HG03025 (cell line): ENCODE data around the gene TTC39C.
"Not testable (repeated sequence)": the region's sequence is repeated elsewhere in the genome, so short reads cannot be mapped to it uniquely, and the experiment has no call there.

Experiments
- ATAC-seq: cut with Tn5 transposase; IDR thresholded peaks from one replicate; pipeline ENCODE4 v1.9.1; 2021; ENCODE audit warnings: mild to moderate bottlenecking, moderate library complexity; ENCODE audit not compliant: unreplicated experiment, low FRiP score

Gene TTC39C

DNA sequence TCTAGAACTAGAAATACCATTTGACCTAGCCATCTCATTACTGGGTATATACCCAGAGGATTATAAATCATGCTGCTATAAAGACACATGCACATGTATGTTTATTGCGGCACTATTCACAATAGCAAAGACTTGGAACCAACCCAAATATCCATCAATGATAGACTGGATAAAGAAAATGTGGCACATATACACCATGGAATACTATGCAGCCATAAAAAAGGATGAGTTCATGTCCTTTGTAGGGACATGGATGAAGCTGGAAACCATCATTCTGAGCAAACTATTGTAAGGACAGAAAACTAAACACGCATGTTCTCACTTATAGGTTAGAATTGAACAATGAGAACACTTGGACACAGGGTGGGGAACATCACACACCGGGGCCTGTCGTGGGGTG, 60.2 kb downstream of the TTC39C start:
- ATAC-seq = not testable (repeated sequence)

GRCh38 chr18:24075767-24076597, 61.4 kb downstream of the TTC39C start:
- ATAC-seq = peak; percentile 64

GRCh38 chr18:24076950-24077349, 62.4 kb downstream of the TTC39C start:
- no peak for ATAC-seq

GRCh38 chr18:24078391-24078790, 63.8 kb downstream of the TTC39C start:
- ATAC-seq = no peak

- no peak for ATAC-seq
These were observed 66.3 kb downstream of the TTC39C start for GRCh38 chr18:24080861-24081260.

GRCh38 chr18:24083550-24083949, 69.0 kb downstream of the TTC39C start:
- ATAC-seq = no peak

DNA sequence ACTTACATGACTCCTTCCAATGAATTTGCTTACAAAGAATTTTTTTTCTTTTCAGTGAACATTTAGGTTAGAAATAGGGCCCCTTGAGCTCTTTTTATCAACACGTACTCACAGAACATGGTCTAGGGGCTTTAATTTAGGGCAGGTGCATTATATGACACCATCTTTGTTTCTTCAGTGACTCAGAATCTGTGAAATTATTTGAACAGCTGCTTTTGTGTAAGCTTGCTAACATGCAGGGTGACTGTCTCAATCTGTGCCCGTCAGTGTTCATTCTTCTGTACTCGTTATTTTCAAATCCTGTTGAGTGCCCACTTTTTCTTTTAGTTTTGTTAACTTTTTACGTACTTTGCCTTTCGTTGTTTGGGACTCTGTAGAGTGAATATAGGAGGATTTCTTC, 71.5 kb downstream of the TTC39C start:
- ATAC-seq = no peak

- no peak for ATAC-seq
These were observed 74.5 kb downstream of the TTC39C start for GRCh38 chr18:24089076-24089475.

DNA sequence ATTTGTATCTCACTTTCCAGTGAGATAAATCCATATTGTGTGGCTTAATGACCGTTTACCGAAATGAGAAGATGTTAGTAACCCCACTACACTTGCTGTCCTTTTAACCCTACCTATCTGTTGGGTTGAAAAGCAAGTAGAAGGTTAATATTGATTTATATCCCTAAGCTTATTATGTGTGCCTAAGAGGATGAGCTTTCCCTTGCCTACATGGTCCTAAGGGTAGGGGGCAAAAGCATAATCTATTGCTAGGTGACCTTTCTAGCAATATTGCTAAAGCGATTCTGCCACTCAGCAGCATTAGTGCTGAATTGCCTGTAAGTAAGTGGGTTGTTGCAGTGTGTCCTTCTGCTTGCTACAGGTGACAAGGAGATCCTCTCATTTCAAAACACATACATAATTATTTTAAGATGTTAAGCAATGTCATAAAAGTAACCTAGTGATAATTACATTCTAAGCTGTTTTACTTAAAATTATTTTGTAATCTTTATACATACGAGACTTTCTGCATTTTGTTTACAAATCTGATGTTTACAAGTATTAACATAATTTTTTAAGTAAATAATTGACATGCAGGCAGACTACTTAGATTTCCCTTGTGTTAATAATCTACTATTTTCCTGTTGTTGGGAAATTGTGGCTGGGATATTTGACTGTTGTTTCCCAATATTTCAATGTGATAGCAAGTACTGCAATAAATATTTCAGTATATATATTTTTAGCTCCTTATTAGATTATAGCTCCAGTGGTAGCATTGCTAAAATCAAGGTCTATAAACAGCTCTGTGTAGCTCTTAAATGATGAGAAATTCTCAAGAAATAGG, 75.2 kb downstream of the TTC39C start:
- no peak for ATAC-seq

- no peak for ATAC-seq
These were observed 76.3 kb downstream of the TTC39C start for GRCh38 chr18:24090876-24091275.

DNA sequence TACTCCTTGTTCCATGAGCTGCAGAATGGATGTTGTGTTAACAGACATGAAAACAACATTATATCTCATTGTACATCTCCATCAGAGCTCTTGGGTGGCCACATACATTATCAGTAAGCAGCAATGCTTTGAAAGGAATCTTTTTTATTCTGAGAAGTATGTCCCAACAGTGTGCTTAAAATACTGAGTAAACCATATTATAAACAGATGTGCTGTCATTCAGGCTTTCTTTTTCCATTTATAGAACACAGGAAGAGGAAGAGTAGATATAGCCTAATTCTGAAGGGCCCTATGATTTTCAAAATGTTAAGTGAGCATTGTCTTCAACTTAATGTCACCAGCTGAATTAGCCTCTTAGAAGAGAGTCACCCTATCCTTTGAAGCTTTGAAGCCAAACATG, 80.0 kb downstream of the TTC39C start:
- no peak for ATAC-seq

- no peak for ATAC-seq
These were observed 81.4 kb downstream of the TTC39C start for GRCh38 chr18:24095976-24096375.

DNA sequence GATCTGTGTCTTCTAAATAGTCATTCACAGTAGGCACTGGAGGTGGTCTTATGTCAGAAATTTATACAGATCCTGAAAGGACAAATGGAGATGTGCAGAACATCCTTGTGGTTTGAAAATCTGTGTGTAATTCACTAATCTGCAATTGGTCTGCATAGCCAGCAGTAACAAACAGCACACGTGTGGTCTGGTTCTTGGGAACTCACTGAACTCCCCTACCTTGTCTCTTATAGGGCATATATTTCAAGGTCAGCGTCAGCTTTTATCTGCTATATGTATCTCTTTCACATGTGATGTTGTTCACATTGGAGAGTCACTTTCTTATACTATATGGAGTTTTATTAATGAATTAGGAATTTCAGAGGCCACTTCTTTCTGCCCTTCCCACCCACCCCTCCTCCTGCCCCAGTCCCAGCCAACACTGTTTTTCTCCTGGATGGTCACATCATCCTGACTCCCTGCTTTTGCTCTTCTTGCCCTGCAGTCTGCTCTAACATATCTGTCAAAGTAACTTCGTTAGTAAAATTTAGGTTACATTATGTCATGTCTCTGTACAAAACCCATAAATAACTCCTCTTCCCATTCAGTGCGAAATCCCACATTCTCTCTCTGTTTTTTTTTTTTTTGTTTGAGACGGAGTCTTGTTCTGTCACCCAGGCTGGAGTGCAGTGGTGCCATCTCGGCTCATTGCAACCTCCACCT, 88.9 kb downstream of the TTC39C start:
- ATAC-seq = no peak

- ATAC-seq = no peak
These were observed 89.9 kb downstream of the TTC39C start for GRCh38 chr18:24104486-24104885.

- no peak for ATAC-seq
These were observed 94.1 kb downstream of the TTC39C start for GRCh38 chr18:24108641-24109040.

GRCh38 chr18:24111936-24112335, 97.4 kb downstream of the TTC39C start:
- ATAC-seq = no peak

DNA sequence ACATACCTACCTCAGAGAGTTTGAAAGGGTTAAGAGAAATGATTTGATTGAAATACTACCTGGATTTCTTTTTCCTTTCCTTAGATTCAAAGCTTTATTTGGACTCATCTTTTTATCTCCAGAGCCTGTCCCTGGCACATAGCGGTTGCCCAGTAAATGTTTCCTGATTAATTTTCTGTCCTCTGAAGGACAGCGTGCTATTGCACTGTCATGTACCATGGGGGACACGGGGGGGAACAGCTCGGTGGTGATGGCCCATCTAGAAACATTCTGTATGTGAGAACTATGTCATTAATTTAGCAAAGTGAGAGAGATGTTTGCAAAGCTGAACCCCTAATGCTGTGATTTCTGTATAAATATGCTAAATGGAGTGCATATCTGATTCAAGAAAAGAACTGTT, 97.9 kb downstream of the TTC39C start:
- no peak for ATAC-seq

GRCh38 chr18:24112874-24113615, 98.5 kb downstream of the TTC39C start:
- ATAC-seq = no peak

DNA sequence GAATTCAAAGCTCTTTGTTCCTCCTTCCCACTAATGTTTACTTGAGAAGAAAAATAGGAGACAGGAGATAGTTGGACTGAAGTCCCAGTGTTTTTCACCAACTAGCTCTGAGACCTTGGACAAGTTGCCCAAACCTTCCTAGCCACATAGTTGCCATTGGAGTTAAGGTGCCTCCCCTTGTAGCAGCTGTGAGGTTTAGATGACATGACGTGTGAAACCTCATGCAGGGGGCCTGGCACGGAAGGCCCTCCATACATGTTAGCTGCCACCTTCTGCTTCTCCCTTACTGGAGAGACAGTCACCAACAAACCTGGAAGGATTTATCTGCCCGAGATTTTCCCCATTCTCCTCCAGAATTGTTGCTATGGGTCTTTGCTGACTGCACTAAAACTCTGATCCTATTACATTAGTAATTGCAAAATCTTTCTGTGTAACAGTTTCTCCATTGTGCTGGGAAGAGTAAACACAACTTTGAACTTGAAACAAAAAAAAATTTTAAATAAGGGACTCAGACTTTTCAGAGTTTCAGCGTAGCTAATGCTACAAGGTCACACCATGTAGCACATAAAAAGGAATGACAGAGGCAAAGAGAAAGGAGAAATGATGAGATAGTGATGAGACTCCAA, 100.5 kb downstream of the TTC39C start:
- ATAC-seq = no peak

- ATAC-seq = no peak
These were observed 101.1 kb downstream of the TTC39C start for GRCh38 chr18:24115628-24116027.
